HepG2 (cell line): Measurements from ENCODE around the gene PLCB1. TPM values are rescaled to one million over a fixed set of nuclear protein-coding genes. Genes with fewer than 3 reads are reported as not detected.

ENCODE experiments used
- ATAC-seq: fragments of 200-7000 bp; cut with Tn5 transposase; 3 replicates; pipeline ENCODE4 v1.9.1; 2020; ENCODE audit warnings: mild to moderate bottlenecking, moderate library complexity
- BruUV-seq: library from RNA; stranded (reverse); fragments of 400-500 nt; replicated peaks from 2 replicates; lab custom pipeline; 2021; lab: Mats Ljungman, UMichigan
- CTCF ChIA-PET: fragments of 300-600 bp; formaldehyde crosslinking; extraction: SDS; loops from one replicate; lab custom pipeline; 2021; ENCODE audit warnings: low total read pairs, inconsistent platforms, low intra/inter-chr PET ratio; lab: Yijun Ruan, JAX
- POLR2A ChIA-PET: fragments of 350-600 bp; sonication (Branson Sonifier 250); formaldehyde crosslinking; loops from one replicate; lab custom pipeline; 2020; ENCODE audit warnings: antibody characterized with exemption, inconsistent platforms; lab: Yijun Ruan, JAX
- DNase-seq: peaks from one replicate; pipeline ENCODE4 v3.0.0-alpha.2; 2015; ENCODE audit warnings: low spot score
- FAIRE-seq: peaks from 3 replicates; lab custom pipeline; 2011; peaks lifted over from hg19 to GRCh38; lab: Jason Lieb, UNC
- H2AFZ ChIP-seq: one replicate; pipeline ENCODE4 v1.6.1; 2011; ENCODE audit warnings: low read length, inconsistent platforms
- H3K27ac ChIP-seq: fragments of 300-600 bp; 3 replicates; pipeline ENCODE4 v1.8.0; 2011; ENCODE audit warnings: mixed run types, mild to moderate bottlenecking, mixed read lengths, low read length, inconsistent platforms; ENCODE audit not compliant: insufficient read depth; ENCODE audit errors: extremely low read length
- H3K27me3 ChIP-seq, 2 experiments: fragments of 200-600 bp in 1 of 2; 2 replicates in 1 of 2; 3 replicates in 1 of 2; pipeline versions ENCODE4 v1.6.0 to v1.8.0; 2011; ENCODE audit warnings: low read length in 2 of 2, mild to moderate bottlenecking in 2 of 2, moderate library complexity in 2 of 2, inconsistent platforms in 1 of 2; ENCODE audit not compliant: insufficient read depth in 2 of 2, control insufficient read depth in 1 of 2
- H3K36me3 ChIP-seq, 2 experiments: fragments of 200-600 bp in 1 of 2; replicated peaks in 1 of 2; 2 replicates in 1 of 2; 3 replicates in 1 of 2; pipeline versions ENCODE4 v1.5.1 to v1.8.0; 2011; ENCODE audit warnings: low read length in 2 of 2, inconsistent platforms in 1 of 2; ENCODE audit not compliant: insufficient read depth in 2 of 2, control insufficient read depth in 1 of 2
- H3K4me1 ChIP-seq: 2 replicates; pipeline ENCODE4 v1.5.1; 2012; ENCODE audit warnings: low read length, inconsistent platforms; ENCODE audit not compliant: insufficient read depth
- H3K4me2 ChIP-seq: 2 replicates; pipeline ENCODE4 v1.6.0; 2011; ENCODE audit warnings: low read depth, low read length, inconsistent platforms
- H3K4me3 ChIP-seq, 3 experiments: fragments of 200-600 bp in 1 of 3; sonication (generic), shearing (Covaris generic) in 1 of 3; replicated peaks in 1 of 3; 2 replicates each; pipeline ENCODE4 v1.5.1; 2011 to 2016; ENCODE audit warnings: low read length in 3 of 3, inconsistent platforms in 2 of 3, low read depth in 2 of 3, mild to moderate bottlenecking in 2 of 3, control low read depth in 1 of 3, mixed read lengths in 1 of 3; ENCODE audit not compliant: insufficient read depth in 1 of 3
- H3K79me2 ChIP-seq: one replicate; pipeline ENCODE4 v1.6.1; 2011; ENCODE audit warnings: low read length, inconsistent platforms; ENCODE audit not compliant: insufficient read depth
- H3K9ac ChIP-seq: 2 replicates; pipeline ENCODE4 v1.6.0; 2011; ENCODE audit warnings: mild to moderate bottlenecking, low read depth, low read length, inconsistent platforms; ENCODE audit not compliant: insufficient read depth
- H3K9me3 ChIP-seq: 2 replicates; pipeline ENCODE4 v1.5.1; 2012; ENCODE audit warnings: mild to moderate bottlenecking, low read length
- H4K20me1 ChIP-seq: 2 replicates; pipeline ENCODE4 v1.6.0; 2011; ENCODE audit warnings: inconsistent platforms, mild to moderate bottlenecking, low read length, moderate library complexity; ENCODE audit not compliant: insufficient read depth
- AGO2 ChIP-seq: fragments of 200-400 bp; formaldehyde crosslinking; optimal IDR thresholded peaks from 2 replicates; pipeline ENCODE3; 2017; ENCODE audit warnings: mild to moderate bottlenecking, low read depth, low read length, moderate library complexity
- CEBPB ChIP-seq: IDR thresholded peaks from 2 replicates; pipeline ENCODE4 v1.6.1; 2011; ENCODE audit warnings: low read depth, low read length, improper control_type of control experiment, borderline replicate concordance
- CREB1 ChIP-seq, 2 experiments: fragments of 450-650 bp in 1 of 2; IDR thresholded peaks; 2 replicates each; pipeline ENCODE4 v1.6.1; 2016 to 2017; ENCODE audit warnings: control low read depth in 1 of 2, mild to moderate bottlenecking in 1 of 2, missing compliant biosample characterization in 1 of 2, missing genetic modification characterization in 1 of 2
- FOXA3 ChIP-seq: IDR thresholded peaks from 2 replicates; pipeline ENCODE4 v1.6.1; 2016; ENCODE audit warnings: missing genetic modification reagents, missing compliant biosample characterization
- HMG20B ChIP-seq: conservative IDR thresholded peaks from 2 replicates; pipeline ENCODE4 v1.6.1; 2016; ENCODE audit warnings: missing genetic modification reagents, missing compliant biosample characterization
- JARID2 ChIP-seq: sonication (generic); formaldehyde crosslinking; IDR thresholded peaks from 2 replicates; pipeline ENCODE4 v1.8.1; 2023; ENCODE audit warnings: missing genetic modification reagents, inconsistent platforms; ENCODE audit not compliant: insufficient replicate concordance
- JUNB ChIP-seq: sonication (generic); formaldehyde crosslinking; IDR thresholded peaks from 2 replicates; pipeline ENCODE4 v1.8.0; 2022; ENCODE audit warnings: missing genetic modification reagents, mild to moderate bottlenecking, borderline replicate concordance
- LBX2 ChIP-seq: sonication (generic); formaldehyde crosslinking; IDR thresholded peaks from 2 replicates; pipeline ENCODE4 v1.5.0; 2020; ENCODE audit warnings: missing genetic modification reagents, mild to moderate bottlenecking, borderline replicate concordance
- PTBP1 ChIP-seq: fragments of 200-400 bp; formaldehyde crosslinking; IDR thresholded peaks from 2 replicates; pipeline ENCODE4 v1.6.1; 2018; ENCODE audit warnings: low read length, low read depth; ENCODE audit not compliant: poor library complexity, severe bottlenecking
- THYN1 ChIP-seq: sonication (generic); formaldehyde crosslinking; IDR thresholded peaks from 2 replicates; pipeline ENCODE4 v1.8.1; 2023; ENCODE audit warnings: low read depth, mild to moderate bottlenecking, moderate library complexity, missing genetic modification reagents, borderline replicate concordance
- ZMYM2 ChIP-seq: sonication (generic); formaldehyde crosslinking; IDR thresholded peaks from 2 replicates; pipeline ENCODE4 v1.8.0; 2022; ENCODE audit warnings: mild to moderate bottlenecking, missing genetic modification reagents
- ZNF318 ChIP-seq: sonication (generic); formaldehyde crosslinking; IDR thresholded peaks from 2 replicates; pipeline ENCODE4 v1.4.0; 2020; ENCODE audit warnings: mild to moderate bottlenecking, missing genetic modification reagents
- ZNF512 ChIP-seq: sonication (generic); formaldehyde crosslinking; IDR thresholded peaks from 2 replicates; pipeline ENCODE4 v1.4.0; 2020; ENCODE audit warnings: mild to moderate bottlenecking, missing genetic modification reagents
- ZNF552 ChIP-seq: sonication (generic); formaldehyde crosslinking; IDR thresholded peaks from 2 replicates; pipeline ENCODE4 v1.9.0; 2022; ENCODE audit warnings: missing genetic modification reagents, mild to moderate bottlenecking, borderline replicate concordance
- WGBS: methylation state at CpG from one replicate; pipeline ENCODE4 v1.1.6; 2017; ENCODE audit warnings: low lambda C conversion rate; 5-methylcytosine and 5-hydroxymethylcytosine counted together
- in situ Hi-C: cut with HindIII; loops from 2 replicates; pipeline ENCODE4 v1.10.0; 2017; ENCODE audit warnings: low pct_unique_long_range_greater_than_20kb; ENCODE audit not compliant: extremely low pct_ligation_motif_present
- intact Hi-C: fragments of 100-400 bp; cut with micrococcal nuclease; formaldehyde crosslinking; loops from one replicate; pipeline ENCODE4 v1.10.0; 2022; ENCODE audit not compliant: unreplicated experiment
- polyA plus RNA-seq, 8 experiments: library from polyadenylated mRNA; depleted of rRNA in 3 of 8; stranded (reverse) in 7 of 8; unstranded in 1 of 8; fragments of >200 nt; fragmentation: Illumina TruSeq in 4 of 8; extraction: Trizol in 4 of 8; gene quantifications; 2 replicates each; pipeline versions ENCODE4 v1.2.1 to v1.2.3, GENCODE V29; 2011 to 2016; ENCODE audit warnings: low read depth in 4 of 8, missing spikeins in 1 of 8, mixed read lengths in 1 of 8; ENCODE audit not compliant: insufficient read depth in 1 of 8
- total RNA-seq, 5 experiments: library from RNA; depleted of rRNA; stranded (reverse); fragments of >200 nt; fragmentation: Illumina TruSeq; extraction: Trizol; gene quantifications; 2 replicates each; pipeline ENCODE4 v1.2.3, GENCODE V29; 2016; ENCODE audit warnings: low read depth in 1 of 5

Gene PLCB1
- total and polyA plus RNA-seq, 2 of the 13 experiments (the other 11 are each of a cell fraction or from before 2014, with no cell fraction given): 42.4 to 55.9 TPM

- in situ Hi-C loops: no loop called here
- BruUV-seq: no TSS peak
- POLR2A ChIA-PET: no interaction called here
- TF ChIP-seq FOXA3 (CRISPR knock-in tag): no peak
- TF ChIP-seq ZMYM2 (CRISPR knock-in tag): no peak
- no peak for TF ChIP-seq AGO2
- no peak for TF ChIP-seq ZNF318
- TF ChIP-seq JUNB (CRISPR knock-in tag): no peak
- TF ChIP-seq PTBP1: no peak
- TF ChIP-seq THYN1 (CRISPR knock-in tag): no peak
- no peak for TF ChIP-seq CREB1 (IDR thresholded peaks at IDR 0.05)
- TF ChIP-seq CREB1 (CRISPR knock-in tag; IDR thresholded peaks at IDR 0.05): no peak
- no peak for TF ChIP-seq ZNF552 (CRISPR knock-in tag)
- no peak for TF ChIP-seq LBX2 (CRISPR knock-in tag)
- TF ChIP-seq CEBPB: no peak
- TF ChIP-seq ZNF512 (CRISPR knock-in tag): no peak
- TF ChIP-seq HMG20B: no peak
- no peak for TF ChIP-seq JARID2 (CRISPR knock-in tag)
Measured at GRCh38 chr20:8579035-8579434, 447.0 kb downstream of the PLCB1 start.

More at GRCh38 chr20:8579035-8579434, 447.0 kb downstream of the PLCB1 start:
- Histone ChIP-seq H3K4me1 (peaks cover 20% of the 10 kb centered on the region), H3K36me3 (peaks cover 0 to 1% of the 10 kb centered on the region in 2 experiments; a peak in 1 of 5 replicates), H3K4me2 (no peak overlapping the region), H3K79me2 (no peaks in the 10 kb centered on the region), H3K9me3 (no peaks in the 10 kb centered on the region), H3K27ac (no peak overlapping the region), H3K27me3 (no peaks in the 10 kb centered on the region), H3K4me3 (no peak overlapping the region), H3K9ac (no peak overlapping the region), H2AFZ (no peak overlapping the region), H4K20me1 (no peaks in the 10 kb centered on the region)
- no peak for FAIRE-seq
- CTCF ChIA-PET: no interaction called here
- WGBS: 98% methylated on average over 3 of the region's 3 CpGs
- DNase-seq: no peak
- intact Hi-C loops: no loop called here
- ATAC-seq: no peak
